ENCODE measurements around the gene PRSS50. TPM values are rescaled to one million over a fixed set of nuclear protein-coding genes. Genes with fewer than 3 reads are reported as not detected.

The PRSS50 gene
- total and polyA plus RNA-seq, 7 donors: 0.03 to 1.1 (median 0.49) TPM; not detected in 3

DNA sequence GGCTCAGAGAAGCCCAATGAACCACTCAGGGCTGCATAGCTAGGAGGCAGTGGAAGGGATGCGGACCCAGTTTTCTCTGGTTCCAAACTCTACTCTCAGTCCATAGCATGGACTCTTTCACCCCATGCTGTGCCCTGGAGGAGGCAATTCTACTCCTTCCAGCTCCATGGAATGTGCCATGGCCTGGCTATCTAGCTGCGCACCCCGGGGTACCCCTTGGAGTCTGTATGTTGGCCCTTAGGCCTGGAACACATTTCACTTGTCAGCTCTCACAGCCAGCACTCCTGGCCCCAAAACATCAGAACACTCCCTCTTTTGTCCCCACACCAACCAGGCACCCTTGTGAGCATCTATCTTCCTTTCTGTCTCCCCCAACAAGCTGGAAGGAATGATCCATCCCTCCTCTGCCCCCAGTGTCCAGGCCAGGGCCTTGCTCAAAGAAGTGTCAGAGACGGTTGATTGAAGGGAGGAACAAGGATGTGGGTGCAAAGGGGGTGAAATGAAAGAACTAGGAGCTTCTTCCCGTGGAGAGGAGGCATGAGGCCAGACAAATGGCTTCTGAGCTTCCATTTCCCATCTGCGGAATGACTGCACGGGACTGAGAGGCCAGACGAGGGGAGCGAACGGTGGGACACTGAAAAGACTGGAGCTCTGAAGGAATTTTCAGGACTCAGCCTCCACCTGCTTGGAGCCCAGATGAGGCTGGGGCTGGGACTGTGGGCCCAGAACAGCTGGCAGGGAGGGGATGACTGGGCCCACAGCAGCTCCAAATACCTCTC lies 2.8 kb downstream of the PRSS50 start:
- intact Hi-C loops (cut with DNase I): no loop called here
- no peak overlapping the region for H3K4me3 ChIP-seq
- no peak for TF ChIP-seq EP300 (IDR thresholded peaks at IDR 0.05)
- TF ChIP-seq POLR2AphosphoS5 (IDR thresholded peaks at IDR 0.05): no peak
- TF ChIP-seq, protein P1, sequence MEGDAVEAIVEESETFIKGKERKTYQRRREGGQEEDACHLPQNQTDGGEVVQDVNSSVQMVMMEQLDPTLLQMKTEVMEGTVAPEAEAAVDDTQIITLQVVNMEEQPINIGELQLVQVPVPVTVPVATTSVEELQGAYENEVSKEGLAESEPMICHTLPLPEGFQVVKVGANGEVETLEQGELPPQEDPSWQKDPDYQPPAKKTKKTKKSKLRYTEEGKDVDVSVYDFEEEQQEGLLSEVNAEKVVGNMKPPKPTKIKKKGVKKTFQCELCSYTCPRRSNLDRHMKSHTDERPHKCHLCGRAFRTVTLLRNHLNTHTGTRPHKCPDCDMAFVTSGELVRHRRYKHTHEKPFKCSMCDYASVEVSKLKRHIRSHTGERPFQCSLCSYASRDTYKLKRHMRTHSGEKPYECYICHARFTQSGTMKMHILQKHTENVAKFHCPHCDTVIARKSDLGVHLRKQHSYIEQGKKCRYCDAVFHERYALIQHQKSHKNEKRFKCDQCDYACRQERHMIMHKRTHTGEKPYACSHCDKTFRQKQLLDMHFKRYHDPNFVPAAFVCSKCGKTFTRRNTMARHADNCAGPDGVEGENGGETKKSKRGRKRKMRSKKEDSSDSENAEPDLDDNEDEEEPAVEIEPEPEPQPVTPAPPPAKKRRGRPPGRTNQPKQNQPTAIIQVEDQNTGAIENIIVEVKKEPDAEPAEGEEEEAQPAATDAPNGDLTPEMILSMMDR (IDR thresholded peaks at IDR 0.05): no peak
- TF ChIP-seq POLR2A (IDR thresholded peaks at IDR 0.05): no peak
- no peaks in the 10 kb centered on the region for H3K4me1 ChIP-seq
- no peaks in the 10 kb centered on the region for H3K9me3 ChIP-seq
- peaks cover 4 to 24% (median 16%) of the 10 kb centered on the region in 3 donors for H3K27me3 ChIP-seq
- DNase-seq: peak; percentile 18
- no peaks in the 10 kb centered on the region for H3K36me3 ChIP-seq
- WGBS, 2 donors: 88 to 92% methylated on average over 10 of the region's 10 CpGs
- no peak overlapping the region for H3K27ac ChIP-seq

DNA sequence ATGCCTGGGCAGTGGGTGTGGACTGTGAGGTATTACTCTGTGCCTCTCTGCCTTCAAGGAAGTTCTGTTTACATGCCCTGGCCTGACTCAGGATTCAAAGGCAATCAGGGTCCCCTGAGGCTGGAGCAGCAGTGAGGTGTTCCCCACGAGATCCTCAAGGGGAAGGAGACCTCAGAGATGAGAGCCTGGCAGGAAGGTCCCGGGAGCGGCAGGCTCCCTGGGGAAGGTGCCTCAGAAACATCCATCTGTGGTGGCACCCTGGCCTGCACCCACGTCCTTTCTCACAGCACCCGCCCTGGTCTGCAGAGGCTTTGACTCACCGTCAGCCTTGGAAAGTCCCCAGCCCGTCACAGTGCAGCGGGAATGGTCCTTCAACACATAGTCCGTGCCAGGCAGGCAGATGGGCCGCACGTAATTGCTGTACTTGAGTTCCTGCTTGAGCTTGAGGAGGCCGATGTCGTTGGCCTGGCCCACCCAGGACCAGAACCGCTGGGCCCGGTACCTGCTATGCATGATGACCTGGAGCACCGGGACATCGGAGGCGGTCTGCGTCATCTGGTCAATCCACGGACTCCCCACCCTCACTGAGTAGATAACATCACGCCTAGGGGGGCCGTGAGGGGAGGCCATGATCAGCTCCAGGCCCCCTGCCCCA lies 3.6 kb downstream of the PRSS50 start:
- Histone ChIP-seq H3K4me3 (no peak overlapping the region), H3K4me1 (no peaks in the 10 kb centered on the region), H3K27ac (no peak overlapping the region), H3K9me3 (no peaks in the 10 kb centered on the region), H3K27me3 (peaks cover 4 to 19% (median 15%) of the 10 kb centered on the region in 3 donors), H3K36me3 (no peaks in the 10 kb centered on the region)
- intact Hi-C loops (cut with DNase I): no loop called here
- TF ChIP-seq POLR2AphosphoS5 (IDR thresholded peaks at IDR 0.05) (no peak), POLR2A (IDR thresholded peaks at IDR 0.05) (no peak), EP300 (IDR thresholded peaks at IDR 0.05) (no peak)
- TF ChIP-seq, protein P1 (IDR thresholded peaks at IDR 0.05): no peak
- peak; percentile 58 for DNase-seq
- 82 to 83% methylated on average over 22 of the region's 22 CpGs for WGBS, 2 donors

DNA sequence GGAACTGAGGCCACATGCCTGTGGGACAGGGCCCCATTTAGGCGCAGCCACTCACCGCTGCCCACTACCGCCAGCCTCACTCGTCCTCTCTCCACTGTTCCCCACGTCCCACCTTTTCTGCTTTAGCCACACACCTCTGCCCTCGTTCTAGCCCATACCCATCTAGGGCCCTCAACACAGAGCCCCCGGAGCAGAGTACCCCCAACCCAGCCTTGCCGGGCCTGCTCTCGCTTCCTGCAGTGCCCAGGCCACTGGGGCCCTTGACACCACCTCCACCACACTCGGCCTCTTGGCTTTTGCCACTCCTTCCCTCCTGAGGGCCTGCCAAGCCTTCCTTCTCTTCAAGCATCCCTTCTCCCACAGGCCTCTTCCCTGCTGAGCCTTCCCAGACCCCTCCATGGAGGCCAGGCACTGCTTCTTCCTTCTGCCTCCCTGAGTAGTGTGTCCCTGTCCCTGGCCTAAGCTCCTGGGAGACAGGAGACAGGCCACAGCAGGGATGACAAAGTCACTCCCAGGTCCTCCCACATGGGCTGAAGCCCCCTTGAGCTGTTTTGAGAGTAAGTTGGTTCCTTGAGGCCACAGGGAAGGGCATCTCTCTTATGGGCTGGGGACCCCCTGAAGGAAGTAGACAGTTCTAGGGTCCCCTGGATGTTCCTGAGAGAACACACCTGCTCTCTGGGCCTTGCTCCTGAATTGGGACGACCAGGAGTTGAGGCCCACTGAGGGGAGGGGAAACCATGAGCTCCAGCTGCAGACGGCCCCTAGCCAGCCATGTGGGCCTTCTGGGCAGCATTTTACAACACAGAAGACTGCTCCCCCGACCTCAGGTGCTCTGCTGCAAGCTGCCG lies 4.4 kb downstream of the PRSS50 start:
- Histone ChIP-seq H3K4me3 (no peak overlapping the region), H3K27me3 (peaks cover 4 to 14% (median 8%) of the 10 kb centered on the region in 3 donors), H3K9me3 (no peaks in the 10 kb centered on the region), H3K27ac (no peak overlapping the region), H3K36me3 (no peaks in the 10 kb centered on the region), H3K4me1 (no peaks in the 10 kb centered on the region)
- intact Hi-C loops (cut with DNase I): no loop called here
- TF ChIP-seq POLR2A (IDR thresholded peaks at IDR 0.05): no peak
- TF ChIP-seq EP300 (IDR thresholded peaks at IDR 0.05): no peak
- TF ChIP-seq, protein P1 (IDR thresholded peaks at IDR 0.05): no peak
- no peak for TF ChIP-seq POLR2AphosphoS5 (IDR thresholded peaks at IDR 0.05)
- DNase-seq: peak; percentile 46
- WGBS, 2 donors: 76 to 85% methylated on average over 14 of the region's 14 CpGs

DNA sequence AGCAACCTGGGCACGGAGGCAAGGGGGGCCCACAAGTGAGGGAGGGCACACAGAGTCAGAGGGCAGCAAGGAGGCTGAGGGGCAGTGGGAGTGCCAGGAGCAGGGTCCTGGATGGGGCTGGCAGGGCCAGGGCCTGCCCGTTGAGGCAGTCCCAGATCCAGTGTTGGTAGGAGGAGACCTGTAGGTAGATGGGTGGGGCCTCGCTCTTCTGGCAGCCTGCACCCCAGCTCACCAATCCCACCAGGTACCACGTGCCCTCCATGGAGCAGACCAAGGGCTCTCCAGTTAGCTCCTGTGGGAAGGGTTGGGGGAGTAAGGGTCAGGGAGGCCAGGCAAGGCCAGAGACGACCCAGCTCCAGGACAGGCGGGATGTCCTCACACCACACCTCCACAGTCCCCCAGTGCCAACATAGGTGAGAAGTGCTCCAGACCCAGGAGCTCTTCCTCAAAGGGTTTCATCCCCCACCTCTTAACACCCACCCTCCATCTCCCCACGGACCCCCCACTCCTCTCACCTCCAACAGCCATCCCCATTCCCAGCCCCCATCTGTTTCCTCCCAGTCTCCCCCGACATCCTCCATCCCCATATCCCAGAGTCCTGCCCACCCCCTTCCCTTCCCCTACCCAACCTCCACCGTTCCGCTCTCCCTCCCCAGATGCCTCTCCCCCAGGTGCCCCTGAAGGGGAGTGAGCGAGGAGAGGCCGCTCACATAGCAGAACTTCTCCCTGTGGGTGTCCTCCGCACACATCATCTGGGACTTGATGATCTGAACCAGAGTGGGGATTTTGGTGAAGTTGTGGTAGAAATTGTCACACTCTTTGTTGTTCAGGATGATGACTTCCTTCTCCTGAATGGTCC lies 5.2 kb downstream of the PRSS50 start:
- no peaks in the 10 kb centered on the region for H3K4me1 ChIP-seq
- TF ChIP-seq POLR2AphosphoS5 (IDR thresholded peaks at IDR 0.05): no peak
- no peak for TF ChIP-seq EP300 (IDR thresholded peaks at IDR 0.05)
- TF ChIP-seq, protein P1 (IDR thresholded peaks at IDR 0.05): no peak
- TF ChIP-seq POLR2A (IDR thresholded peaks at IDR 0.05): no peak
- peak; percentile 33 for DNase-seq
- no peaks in the 10 kb centered on the region for H3K9me3 ChIP-seq
- WGBS, 2 donors: 86 to 91% methylated on average over 13 of the region's 13 CpGs
- no peak overlapping the region for H3K4me3 ChIP-seq
- H3K27ac ChIP-seq: no peak overlapping the region
- peaks cover under 1 to 6% (median 1%) of the 10 kb centered on the region in 3 donors for H3K27me3 ChIP-seq
- intact Hi-C loops (cut with DNase I): no loop called here
- no peaks in the 10 kb centered on the region for H3K36me3 ChIP-seq

Data from sigmoid colon (tissue), 7 donors.